GM19238 (cell line): Measurements from ENCODE around the gene CDS1.
"Not testable (repeated sequence)": the region's sequence is repeated elsewhere in the genome, so short reads cannot be mapped to it uniquely, and the experiment has no call there.

ENCODE experiments used
- DNase-seq: peaks from one replicate; pipeline ENCODE4 v3.0.0; 2011; ENCODE audit warnings: low spot score; ENCODE audit not compliant: insufficient read length

The CDS1 gene

DNA sequence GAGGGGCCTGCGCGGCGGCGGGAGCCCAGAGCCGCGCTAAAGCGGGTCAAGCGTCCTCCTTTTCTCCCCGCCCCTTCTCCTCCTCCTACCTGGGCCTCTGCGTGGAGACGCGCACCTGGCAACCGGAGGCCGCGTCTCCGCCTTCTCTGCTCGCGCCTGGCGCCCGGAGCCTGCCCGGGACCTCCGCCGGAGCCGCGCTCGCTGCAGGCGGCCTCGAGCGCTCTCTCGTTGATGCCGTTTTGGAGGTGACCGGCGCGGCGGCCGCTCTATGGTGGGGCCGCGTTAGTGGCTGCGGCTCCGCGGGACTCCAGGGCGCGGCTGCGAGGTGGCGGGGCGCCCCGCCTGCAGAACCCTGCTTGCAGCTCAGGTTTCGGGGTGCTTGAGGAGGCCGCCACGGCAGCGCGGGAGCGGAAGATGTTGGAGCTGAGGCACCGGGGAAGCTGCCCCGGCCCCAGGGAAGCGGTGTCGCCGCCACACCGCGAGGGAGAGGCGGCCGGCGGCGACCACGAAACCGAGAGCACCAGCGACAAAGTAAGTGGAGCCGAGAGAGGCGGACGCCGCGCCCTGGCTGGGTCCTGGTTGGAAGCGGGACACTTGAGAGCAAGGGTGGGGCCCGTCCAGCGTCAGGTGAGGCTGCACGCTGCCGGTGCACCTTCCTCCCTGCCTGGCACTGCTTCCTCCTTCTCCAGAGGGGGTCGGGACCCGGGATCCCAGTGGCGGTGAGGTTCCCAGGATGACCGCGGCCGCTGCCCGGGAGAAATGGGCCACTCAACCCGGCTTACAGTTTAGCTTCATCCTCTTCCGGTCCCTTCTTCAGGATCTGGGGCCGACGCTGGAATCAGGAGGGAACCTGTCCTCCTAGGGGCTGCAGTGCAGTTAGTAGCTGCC, at the start of gene CDS1:
Gene CDS1 (plus strand): TSS at position 140 of the 888 bp plus-strand sequence. CDS start 275 bp downstream, at position 415.
- peak; percentile 16 for DNase-seq

DNA sequence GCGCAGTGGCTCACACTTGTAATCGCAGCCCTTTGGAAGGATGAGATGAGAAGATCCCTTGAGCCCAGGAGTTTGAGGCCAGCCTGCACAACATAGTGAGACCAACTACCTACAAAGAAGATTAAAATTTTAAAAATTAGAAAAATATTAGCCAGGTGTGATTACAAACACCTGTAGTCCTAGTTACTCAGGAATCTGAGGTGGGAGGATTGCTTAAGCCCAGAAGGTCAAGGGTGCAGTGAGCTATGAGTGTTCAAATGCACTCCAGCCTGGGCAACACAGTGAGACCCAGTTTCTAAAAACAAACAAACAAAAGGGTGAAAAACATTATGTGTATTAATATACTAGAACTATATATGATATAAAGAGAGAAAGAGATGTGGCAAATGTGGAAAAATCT, 47.0 kb upstream of the CDS1 start:
- no peak for DNase-seq

DNA sequence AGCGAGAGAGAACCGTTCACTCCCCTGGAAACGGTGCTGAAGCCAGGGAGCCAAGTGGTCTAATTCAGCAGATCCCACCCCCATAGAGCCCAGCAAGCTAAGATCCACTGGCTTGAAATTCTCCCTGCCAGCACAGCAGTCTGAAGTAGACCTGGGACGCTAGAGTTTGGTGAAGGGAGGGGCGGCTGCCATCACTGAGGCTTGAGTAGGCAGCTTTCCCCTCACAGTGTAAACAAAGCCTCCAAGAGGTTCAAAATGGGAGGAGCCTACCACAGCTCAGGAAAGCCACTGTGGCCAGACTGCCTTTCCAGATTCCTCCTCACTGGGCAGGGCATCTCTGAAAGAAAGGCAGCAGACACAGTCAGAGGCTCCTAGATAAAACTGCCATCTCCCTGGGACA, 37.8 kb upstream of the CDS1 start:
- no peak for DNase-seq

DNA sequence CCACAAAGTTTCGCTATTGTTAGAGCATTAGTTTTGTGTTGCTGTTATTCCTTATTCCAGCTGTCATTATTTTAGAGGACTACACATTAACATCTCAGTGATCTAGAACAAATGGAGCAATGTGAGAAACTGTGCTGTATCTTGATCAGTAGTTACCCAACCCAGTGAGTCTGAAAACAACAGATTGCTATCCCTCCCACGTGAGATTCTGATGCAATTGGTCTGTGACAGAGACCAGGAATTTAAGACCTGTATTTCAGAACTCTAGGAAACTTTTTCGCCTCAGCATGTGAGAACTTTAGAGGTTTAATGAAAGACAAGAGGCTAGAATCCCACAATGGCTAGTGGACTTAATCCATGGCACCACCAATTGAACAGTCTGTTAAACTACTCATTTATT, 35.7 kb upstream of the CDS1 start:
- DNase-seq = no peak

DNA sequence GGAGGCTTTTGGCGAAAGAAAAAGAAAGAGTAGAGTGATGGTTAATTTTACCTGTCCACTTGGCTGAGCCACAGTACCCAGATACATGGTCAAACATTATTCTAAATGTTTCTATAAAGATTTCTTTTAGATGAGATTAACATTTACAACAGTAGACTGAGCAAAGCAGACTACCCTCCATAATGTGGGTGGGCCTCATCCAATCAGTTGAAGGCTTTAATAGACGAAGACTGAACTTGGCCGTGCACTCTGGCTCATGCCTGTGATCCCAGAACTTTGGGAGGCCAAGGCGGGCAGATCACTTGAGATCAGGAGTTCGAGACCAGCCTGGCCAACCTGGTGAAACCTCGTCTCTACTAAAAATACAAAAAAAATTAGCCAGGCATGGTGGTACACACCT, 33.7 kb upstream of the CDS1 start:
- DNase-seq = not testable (repeated sequence)

DNA sequence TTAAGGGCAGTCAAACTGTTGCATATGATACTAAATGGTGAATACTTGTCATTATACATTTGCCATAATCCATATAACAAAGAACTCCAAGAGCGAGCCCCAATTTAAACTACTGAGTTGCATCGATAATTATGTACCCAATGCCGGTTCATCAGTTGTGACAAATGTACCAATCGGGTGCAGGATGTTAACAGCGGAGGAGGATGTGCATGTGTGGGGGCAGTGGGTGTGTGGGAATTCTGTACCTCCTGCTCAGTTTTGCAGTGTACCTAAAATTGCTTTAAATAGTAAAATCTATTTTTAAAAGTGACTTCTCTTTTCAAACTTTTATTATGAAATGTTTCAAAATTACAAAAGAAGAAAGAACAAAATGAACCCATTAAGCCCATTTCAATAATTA, 20.8 kb upstream of the CDS1 start:
- no peak for DNase-seq

DNA sequence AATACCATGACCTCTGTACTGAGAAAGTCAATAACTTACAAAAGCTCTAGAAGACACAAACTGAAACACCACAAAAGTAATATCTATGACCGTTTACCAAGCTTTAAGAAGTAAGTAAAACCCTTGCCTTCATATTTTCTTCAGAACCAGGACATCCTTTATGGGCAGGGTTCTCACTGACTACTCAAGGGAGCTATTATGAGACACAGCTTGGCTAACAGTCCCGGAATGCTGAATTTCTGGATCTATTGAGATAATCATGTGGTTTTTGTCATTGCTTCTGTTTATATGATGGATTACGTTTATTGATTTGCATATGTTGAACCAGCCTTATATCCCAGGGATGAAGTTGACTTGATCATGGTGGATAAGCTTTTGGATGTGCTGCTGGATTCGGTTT, 19.9 kb upstream of the CDS1 start:
- no peak for DNase-seq

DNA sequence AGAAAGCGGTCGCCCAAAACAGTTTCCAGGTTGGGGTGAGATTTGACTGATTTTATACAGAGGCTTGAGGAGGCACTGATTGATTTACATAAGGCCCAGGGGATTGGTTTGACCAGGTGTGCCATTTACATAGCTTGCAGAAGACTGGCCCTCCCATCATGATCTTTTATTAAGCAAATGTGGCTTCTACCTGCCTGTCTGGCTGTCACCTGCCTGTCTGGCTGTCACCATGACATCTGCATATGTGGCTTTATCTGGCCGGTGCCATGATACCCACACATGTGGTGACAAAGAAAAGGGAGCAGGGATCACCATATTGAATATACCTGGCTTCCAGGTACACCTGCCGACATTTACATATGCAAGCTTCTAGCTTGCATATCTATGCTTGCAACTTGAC, 17.0 kb upstream of the CDS1 start:
- DNase-seq = no peak

DNA sequence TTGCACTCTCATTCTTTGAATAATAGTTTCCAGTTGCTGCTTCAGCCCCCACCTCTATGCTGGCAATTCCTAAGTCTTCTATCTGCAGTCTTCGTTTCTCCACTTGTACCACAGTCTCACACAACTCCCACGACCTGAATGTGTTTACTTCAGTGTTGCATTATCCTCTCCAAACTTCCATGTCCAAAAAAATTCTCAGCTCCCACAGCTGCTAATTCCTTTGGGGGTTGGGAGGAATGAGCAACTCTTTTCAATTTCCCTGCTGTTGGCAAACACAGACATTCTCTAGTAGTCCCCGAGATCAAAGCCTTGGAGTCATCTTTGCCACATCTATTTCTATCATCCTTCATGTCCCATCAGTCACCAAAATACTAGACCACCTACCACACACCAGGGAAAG, 14.4 kb upstream of the CDS1 start:
- DNase-seq = no peak

DNA sequence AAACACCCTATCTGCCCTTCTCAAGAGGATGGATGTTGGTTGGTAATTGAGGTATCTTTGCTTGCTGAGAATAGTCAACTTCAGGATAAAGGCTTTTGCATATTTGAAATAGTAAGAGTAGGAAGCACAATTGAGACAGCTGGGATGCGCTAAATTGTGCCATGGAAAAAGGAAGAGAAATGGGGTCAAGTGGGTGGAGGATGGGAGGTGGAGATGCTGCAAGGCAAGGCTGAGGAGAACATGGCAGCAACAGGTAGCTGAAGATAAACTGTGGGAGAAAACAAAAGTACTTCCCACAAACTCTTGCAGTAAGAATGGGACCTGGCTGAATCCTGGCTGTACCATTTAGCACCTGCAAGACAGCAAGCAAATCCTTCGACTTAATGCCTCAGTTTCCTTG, 13.9 kb upstream of the CDS1 start:
- DNase-seq = no peak

DNA sequence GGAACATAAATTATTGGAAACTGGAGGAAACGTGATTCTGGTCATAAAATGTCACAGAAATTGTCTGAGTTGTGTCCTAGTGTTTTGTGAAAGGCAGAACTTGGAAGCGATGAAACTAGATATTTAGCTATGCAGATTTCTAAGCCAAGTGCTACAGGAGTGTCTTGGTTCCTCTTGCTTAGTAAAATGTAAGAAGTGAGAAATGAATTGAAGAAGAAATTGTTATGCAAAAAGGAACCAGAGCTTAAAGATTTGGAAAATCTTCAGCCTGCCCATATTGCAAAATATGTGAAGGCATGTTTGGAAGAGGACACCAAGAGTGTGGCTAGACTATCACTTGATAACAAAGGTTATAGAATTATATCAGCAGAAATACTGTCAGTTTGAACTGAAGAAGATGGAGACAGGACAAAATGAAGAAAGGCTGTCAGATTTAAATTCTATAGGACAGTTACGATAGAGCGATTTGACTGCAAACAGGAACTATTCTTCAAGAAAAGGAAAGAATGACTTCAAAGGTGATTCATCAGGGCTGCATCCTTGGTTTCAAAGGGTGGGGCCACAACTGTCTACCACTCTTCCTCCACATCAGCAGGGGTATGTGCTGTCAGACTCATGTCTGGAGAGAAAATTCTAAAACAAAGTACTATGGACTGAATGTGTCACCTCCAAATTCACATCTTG, 9.4 kb upstream of the CDS1 start:
- no peak for DNase-seq

DNA sequence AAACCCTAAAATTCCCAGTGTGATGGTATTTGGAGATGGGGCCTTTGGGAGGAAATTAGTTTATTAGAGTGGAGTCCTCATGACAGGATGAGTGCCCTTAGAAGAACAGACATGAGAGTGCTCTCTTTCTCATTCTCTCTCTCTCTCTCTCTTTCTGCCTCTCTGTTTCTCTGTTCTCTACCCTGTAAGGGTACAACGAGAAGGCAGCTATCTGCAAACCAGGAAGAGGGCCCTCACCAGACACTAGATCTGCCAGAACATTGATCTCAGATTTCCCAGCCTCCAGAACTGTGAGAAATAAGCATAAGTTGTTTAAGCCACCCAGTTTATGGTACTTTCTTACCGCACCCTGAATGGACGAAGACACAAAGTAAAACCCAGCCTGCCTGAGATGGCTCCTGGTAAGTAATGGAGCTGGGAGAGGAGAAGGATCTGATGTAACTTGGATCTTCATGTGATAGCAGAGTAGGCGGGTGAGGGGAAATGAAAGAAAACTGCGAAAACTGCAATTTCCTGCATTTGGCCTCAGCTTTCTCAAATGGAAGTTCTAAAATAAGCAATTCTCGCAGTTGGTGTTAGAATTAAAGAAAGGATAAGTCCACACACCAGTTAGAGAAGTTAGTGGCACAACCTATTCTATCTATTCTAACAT, 8.7 kb upstream of the CDS1 start:
- DNase-seq = no peak

DNA sequence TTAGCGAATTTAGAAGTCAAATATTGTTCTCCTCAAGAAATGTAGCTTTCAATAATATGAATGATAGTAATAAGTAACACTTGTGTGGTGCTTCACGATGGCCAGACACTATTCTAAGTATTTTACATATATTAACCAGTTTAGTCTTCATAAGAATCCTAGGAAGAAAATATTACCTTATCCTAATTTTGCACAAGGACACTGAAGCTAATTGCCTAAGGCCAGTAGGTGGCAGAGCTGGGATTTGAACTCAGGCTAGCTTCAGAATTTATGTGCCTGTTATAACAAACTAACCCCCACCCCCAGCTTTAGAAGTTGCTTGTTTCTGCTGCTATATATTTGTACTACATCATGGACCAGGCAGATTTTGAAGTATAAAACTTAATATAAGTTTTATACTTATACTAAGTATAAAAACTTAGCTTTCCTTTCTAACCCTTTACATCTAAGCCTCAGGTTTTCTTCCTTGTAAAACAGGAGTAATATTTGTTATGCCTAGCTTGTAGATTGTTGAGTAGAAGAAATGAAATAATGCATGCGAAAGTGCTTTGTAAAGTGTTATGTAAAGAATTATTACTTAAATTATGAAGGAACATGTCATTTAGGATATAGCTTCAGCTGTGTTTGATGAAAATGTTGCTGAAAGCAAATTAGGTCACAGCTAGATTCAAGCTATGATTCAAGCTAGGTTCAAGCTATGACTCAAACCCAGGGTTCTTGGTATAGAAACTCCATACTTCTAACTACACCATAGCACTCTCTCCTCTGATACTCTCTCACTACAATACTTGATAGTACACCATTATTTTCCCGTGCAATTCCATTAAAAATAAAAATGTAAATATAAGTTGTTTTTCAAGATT, 4.2 kb upstream of the CDS1 start:
- DNase-seq = no peak

DNA sequence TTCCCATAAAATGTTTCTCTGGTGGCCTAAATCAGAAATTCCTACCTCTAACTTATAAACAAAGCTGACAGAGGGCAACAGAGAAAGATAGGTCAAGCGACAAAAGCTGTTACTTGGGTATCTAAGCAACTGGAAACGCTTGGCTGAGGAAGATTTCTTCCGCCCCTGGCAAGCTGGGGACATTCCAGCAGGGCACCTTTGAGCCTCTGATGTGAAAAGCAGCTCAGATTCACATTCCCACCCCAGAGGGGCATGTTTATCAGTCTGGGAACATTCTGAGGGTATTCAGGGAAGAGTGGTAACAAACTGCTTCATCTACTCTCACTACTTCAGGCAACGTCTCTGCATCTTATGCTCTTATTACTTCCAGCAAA, 3.5 kb upstream of the CDS1 start:
- DNase-seq = no peak

DNA sequence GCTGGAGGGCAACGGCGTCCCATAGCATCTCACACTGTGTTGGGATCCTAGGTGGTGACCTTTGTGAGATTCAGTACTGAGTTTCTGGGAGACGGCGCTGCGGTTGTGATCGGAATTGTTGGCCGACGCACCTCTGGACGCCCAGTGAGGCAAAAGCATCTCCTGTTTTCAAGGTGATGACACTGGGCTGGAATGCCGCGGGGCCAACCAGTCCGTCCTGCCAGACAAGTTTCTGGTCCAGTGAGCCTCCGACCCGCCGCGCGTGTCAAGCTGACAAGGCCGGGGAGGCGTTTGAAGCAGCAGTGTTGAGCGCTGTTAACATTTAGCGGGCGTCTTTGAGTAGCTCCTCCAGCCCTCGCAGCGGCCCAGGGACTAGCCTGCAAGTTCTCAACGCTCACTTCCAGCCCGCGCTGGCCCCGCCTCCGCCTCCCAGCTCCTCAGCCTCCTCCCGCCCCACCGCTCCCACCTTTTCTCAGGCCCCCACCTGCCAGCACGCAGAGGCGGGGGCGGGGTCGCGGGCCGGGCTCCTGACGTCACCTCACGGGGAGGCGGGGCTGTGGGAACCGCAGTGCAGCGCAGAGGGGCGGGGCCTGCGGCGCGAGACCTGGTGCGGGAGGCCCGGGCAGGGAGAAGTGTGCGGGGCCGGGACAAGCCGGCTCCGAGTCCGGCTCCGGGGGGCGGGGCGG, 482 bp upstream of the CDS1 start:
- DNase-seq = peak; percentile 32

DNA sequence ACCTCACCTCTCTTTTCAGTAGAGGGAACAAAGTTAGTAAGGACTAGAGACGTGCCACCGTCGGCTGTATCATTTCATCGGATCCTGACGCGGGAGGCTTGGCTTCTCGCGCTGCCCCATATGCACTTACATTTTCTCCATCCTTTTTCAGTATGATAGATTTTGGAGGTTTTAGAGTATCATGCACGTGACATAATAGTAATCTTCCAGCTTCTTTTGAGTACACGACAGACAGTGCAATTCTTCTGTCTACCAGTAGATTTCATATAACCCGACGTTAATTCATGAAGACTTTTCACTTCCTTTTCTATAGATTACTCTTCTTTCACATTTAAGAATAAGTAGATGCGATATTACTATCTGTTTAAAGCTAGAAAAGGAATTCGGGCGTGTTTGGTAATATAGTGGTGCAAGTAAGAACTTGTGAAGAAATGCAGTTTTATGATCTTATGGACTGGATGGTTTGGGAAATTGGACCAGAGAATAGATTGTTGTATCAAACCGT, 1.0 kb downstream of the CDS1 start:
- no peak for DNase-seq

DNA sequence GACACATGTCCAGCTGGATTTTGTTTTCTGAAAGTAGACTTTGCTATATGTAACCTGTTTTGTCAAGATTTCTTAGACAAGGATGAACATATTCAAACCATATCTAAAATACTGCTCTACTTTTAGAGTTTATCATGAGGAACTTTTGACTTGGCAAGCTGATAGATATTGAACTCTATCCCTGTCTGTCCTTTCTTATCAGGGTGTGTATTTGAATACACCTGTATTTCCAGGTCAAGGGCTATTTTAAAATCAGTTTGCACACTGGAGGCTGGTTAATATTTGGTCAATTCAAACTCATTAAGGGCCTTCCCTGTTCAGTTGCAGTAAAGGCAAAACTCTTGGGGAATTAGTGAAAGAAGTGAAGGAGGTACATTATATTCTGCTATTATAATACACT, 2.3 kb downstream of the CDS1 start:
- DNase-seq = no peak

DNA sequence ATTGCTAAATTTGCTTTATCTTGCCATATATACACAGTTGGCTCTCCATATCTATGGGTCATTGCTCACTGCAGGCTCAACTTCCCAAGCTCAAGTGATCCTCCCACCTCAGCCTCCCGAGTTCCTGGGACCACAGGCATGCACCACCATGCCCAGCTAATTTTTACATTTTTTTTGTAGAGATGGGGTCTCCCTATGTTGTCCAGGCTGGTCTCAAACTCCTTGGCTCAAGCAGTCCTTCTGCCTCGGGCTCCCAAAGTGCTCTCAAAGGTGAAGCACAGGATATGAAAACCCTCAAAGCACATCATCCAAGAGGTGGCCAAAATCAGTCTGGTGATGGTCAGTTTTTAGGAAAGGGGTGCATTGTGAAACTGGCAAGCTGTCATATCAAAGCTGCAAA, 11.8 kb downstream of the CDS1 start:
- no peak for DNase-seq

DNA sequence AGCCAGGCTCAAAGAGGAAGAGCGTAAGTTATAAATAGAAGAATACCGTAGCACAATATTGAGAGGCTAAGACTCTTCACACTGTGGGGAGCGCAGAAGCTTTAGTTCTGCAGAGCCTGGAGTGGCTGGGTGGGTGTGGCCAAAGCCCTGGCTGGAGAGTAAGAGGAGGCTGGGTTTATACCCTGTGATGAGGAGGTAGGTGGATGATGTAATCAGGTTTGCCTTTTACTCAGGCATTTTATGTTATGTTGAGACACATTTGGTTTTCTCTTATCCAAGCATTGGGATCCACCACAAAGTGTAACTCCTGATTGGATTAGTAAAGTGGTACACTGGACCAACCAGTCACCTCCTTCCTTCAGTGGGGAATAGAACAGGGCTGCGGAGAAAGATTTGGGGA, 13.9 kb downstream of the CDS1 start:
- DNase-seq = no peak

DNA sequence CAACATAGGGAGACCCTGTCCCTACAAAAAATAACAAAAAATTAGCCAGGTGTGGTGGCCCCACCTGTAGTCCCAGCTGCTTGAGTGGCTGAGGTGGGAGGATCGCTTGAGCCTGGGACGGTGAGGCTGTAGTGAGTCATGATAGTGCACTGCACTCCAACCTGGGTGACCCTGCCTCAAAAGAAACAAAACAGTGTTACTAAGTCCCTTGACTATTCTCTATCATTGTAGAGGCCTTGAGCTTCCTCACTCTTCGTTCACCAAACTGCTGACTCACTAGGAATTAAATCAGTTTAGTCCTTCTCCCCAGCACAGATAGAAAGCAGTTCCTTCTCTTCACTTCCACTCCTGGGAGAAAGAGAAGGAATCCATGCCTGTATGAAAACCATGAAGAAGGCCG, 14.5 kb downstream of the CDS1 start:
- DNase-seq = no peak

DNA sequence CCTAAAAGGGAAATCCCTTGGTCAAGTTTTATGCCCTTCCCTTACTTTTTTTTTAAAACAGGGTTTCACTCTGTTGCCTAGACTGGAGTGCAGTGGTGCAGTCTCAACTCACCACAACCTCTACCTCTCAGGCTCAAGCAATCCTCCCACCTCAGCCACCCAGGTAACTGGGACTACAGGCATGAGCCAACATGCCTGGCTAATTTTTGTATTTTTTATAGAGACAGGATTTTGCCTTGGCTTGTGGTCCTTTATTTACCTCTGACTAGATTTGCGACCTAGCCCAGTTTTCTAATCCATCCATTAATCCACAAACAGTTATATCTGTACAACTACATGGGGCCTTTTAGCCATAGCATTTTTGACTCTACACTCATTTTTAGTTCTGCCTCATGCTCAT, 23.7 kb downstream of the CDS1 start:
- no peak for DNase-seq
